Esophagus squamous epithelium (tissue), 5 donors: ENCODE data around the gene LMO2. TPM values are rescaled to one million over a fixed set of nuclear protein-coding genes. Genes with fewer than 3 reads are reported as not detected.
A peak's percentile ranks its signal among the peaks of the same experiment; 100 is the strongest.

Experiments used
- DNase-seq: peaks from one replicate; lab custom pipeline; 2025; lab: John Stamatoyannopoulos, UW
- H3K27ac ChIP-seq, 4 donors: fragments of 200-600 bp; sonication (generic); one replicate each; pipeline ENCODE4 v1.5.1; 2016 to 2019; ENCODE audit warnings: mild to moderate bottlenecking in 1 of 4
- H3K27me3 ChIP-seq, 4 donors: fragments of 200-600 bp; sonication (generic); 1 replicate in 3 of 4; 2 replicates in 1 of 4; pipeline versions ENCODE4 v1.5.1 to v1.6.0; 2017 to 2021; ENCODE audit warnings: antibody characterized with exemption in 1 of 4
- H3K36me3 ChIP-seq, 3 donors: fragments of 200-600 bp; sonication (generic); one replicate each; pipeline ENCODE4 v1.5.1; 2016 to 2019
- H3K4me1 ChIP-seq, 3 donors: fragments of 200-600 bp; sonication (generic); one replicate each; pipeline ENCODE4 v1.5.1; 2017 to 2019
- H3K4me3 ChIP-seq, 4 donors: fragments of 200-600 bp; sonication (generic); 1 replicate in 3 of 4; 2 replicates in 1 of 4; pipeline ENCODE4 v1.5.1; 2016 to 2019; ENCODE audit warnings: mild to moderate bottlenecking in 2 of 4, moderate library complexity in 1 of 4
- H3K9me3 ChIP-seq, 3 donors: fragments of 200-600 bp; sonication (generic); one replicate each; pipeline ENCODE4 v1.5.1; 2016 to 2019
- CTCF ChIP-seq, 6 experiments: fragments of 450-650 bp in 4 of 6; fragments of 200-600 bp in 2 of 6; sonication (generic) in 2 of 6; IDR thresholded peaks; one replicate each; pipeline ENCODE4 v1.5.1; 2016 to 2019; ENCODE audit warnings: antibody characterized with exemption in 6 of 6, mild to moderate bottlenecking in 4 of 6, moderate library complexity in 4 of 6
- POLR2A ChIP-seq, 4 donors: fragments of 450-650 bp; IDR thresholded peaks; one replicate each; pipeline ENCODE4 v1.6.1; 2017; ENCODE audit warnings: antibody characterized with exemption in 4 of 4, mild to moderate bottlenecking in 4 of 4, moderate library complexity in 3 of 4
- WGBS, 2 donors: methylation state at CpG; one replicate each; pipeline ENCODE4 v1.1.5; 2018; 5-methylcytosine and 5-hydroxymethylcytosine counted together
- intact Hi-C: fragments of 100-400 bp; cut with DNase I; formaldehyde crosslinking; loops from one replicate; pipeline ENCODE4 v1.15.0; 2022
- total RNA-seq, 4 donors: library from RNA; depleted of rRNA; stranded (reverse); fragments of >200 nt; gene quantifications; one replicate each; pipeline ENCODE4 v1.1.0, GENCODE V29; 2016
- donor health status: DM: yes; HTN: yes; CAD: no.

The LMO2 gene
- total RNA-seq, 4 donors from 2014 or later = 7.0 to 18.9 (median 13.3) TPM

GRCh38 chr11:33875621-33876294 is 16.1 kb downstream of the LMO2 start:
- no peaks in the 10 kb centered on the region for H3K36me3 ChIP-seq
- WGBS, 2 donors = 62 to 70% methylated on average over 2 of the region's 2 CpGs
- no peak overlapping the region for H3K27ac ChIP-seq
- H3K4me1 ChIP-seq = peaks cover under 1 to 2% (median 2%) of the 10 kb centered on the region in 3 donors
- DNase-seq = no peak
- H3K9me3 ChIP-seq = no peaks in the 10 kb centered on the region
- no peak for TF ChIP-seq POLR2A (IDR thresholded peaks at IDR 0.05)
- TF ChIP-seq CTCF (IDR thresholded peaks at IDR 0.05) = no peak
- peaks cover 0 to 59% (median 0%) of the 10 kb centered on the region in 4 donors for H3K27me3 ChIP-seq
- intact Hi-C loops = no loop called here
- H3K4me3 ChIP-seq = no peak overlapping the region

- no peak for TF ChIP-seq CTCF (IDR thresholded peaks at IDR 0.05)
- no peak for TF ChIP-seq POLR2A (IDR thresholded peaks at IDR 0.05)
- Histone ChIP-seq H3K4me1 (peaks cover 3 to 9% (median 5%) of the 10 kb centered on the region in 3 donors), H3K27ac (no peak overlapping the region), H3K4me3 (no peak overlapping the region), H3K9me3 (no peaks in the 10 kb centered on the region), H3K36me3 (no peaks in the 10 kb centered on the region), H3K27me3 (peaks cover 0 to 67% (median 0%) of the 10 kb centered on the region in 4 donors)
- WGBS, 2 donors = 75 to 84% methylated on average over 12 of the region's 12 CpGs
- DNase-seq = no peak
- intact Hi-C loops = no loop called here
These were observed 16.9 kb downstream of the LMO2 start for GRCh38 chr11:33874910-33875490.

GRCh38 chr11:33874433-33874832 is 17.4 kb downstream of the LMO2 start:
- no peaks in the 10 kb centered on the region for H3K36me3 ChIP-seq
- peaks cover 0 to 69% (median 0%) of the 10 kb centered on the region in 4 donors for H3K27me3 ChIP-seq
- H3K4me3 ChIP-seq = no peak overlapping the region
- H3K9me3 ChIP-seq = no peaks in the 10 kb centered on the region
- H3K4me1 ChIP-seq = peaks cover 3 to 10% (median 5%) of the 10 kb centered on the region in 3 donors
- WGBS, 2 donors = 71 to 83% methylated on average over 3 of the region's 3 CpGs
- no peak overlapping the region for H3K27ac ChIP-seq
- intact Hi-C loops = no loop called here
- DNase-seq = no peak
- TF ChIP-seq POLR2A (IDR thresholded peaks at IDR 0.05) = no peak
- TF ChIP-seq CTCF (IDR thresholded peaks at IDR 0.05) = no peak

GRCh38 chr11:33869481-33870422 is 22.1 kb downstream of the LMO2 start:
- DNase-seq = no peak

More at GRCh38 chr11:33869481-33870422, 22.1 kb downstream of the LMO2 start:
- intact Hi-C loops = no loop called here
- Histone ChIP-seq H3K9me3 (no peaks in the 10 kb centered on the region), H3K4me3 (peak overlapping the region; percentile 50 to 83 (median 60)), H3K36me3 (no peaks in the 10 kb centered on the region), H3K27ac (peak overlapping the region; percentile 66 to 91 (median 82)), H3K4me1 (peaks cover 8 to 22% (median 9%) of the 10 kb centered on the region in 3 donors), H3K27me3 (peaks cover 0 to 79% (median 0%) of the 10 kb centered on the region in 4 donors)
- TF ChIP-seq CTCF (IDR thresholded peaks at IDR 0.05) (no peak), POLR2A (IDR thresholded peaks at IDR 0.05) (no peak)
- 0% methylated on average over 10 to 18 of the region's 91 CpGs for WGBS, 2 donors
